Astrocyte of the spinal cord (primary cell): Measurements from ENCODE around the gene TP53I13.

Source experiments
- DNase-seq: peaks from one replicate; pipeline ENCODE4 v3.0.0; 2011; ENCODE audit warnings: low read depth, low spot score
- H3K4me3 ChIP-seq: 2 replicates; pipeline ENCODE4 v1.5.1; 2011; ENCODE audit warnings: low read depth, mild to moderate bottlenecking, low read length, moderate library complexity
- in situ Hi-C: cut with HindIII; loops from 2 replicates; pipeline ENCODE4 v1.10.0; 2017; ENCODE audit warnings: low sequenced_read_pairs
- TF ChIP-seq, protein P1 (sequence below): IDR thresholded peaks from 2 replicates; pipeline ENCODE4 v1.5.1; 2012; ENCODE audit warnings: low read depth, mild to moderate bottlenecking, low read length, inconsistent platforms

Gene TP53I13

DNA sequence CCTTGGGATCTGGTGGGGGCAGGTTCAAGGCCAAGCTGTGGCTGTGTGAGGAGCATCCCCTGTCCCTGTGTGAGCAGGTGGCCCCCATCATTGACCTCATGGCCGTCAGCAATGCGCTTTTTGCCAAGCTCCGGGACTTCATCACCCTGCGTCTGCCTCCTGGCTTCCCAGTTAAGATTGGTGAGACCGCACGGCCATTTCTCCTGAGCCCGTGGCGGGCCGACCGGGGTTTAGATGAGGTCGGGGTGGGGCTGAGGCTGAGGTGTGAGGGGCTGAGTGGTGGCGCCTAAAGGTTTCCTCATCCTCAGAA, 43.5 kb downstream of the TP53I13 start:
- no peak overlapping the region for H3K4me3 ChIP-seq
- TF ChIP-seq, protein P1, sequence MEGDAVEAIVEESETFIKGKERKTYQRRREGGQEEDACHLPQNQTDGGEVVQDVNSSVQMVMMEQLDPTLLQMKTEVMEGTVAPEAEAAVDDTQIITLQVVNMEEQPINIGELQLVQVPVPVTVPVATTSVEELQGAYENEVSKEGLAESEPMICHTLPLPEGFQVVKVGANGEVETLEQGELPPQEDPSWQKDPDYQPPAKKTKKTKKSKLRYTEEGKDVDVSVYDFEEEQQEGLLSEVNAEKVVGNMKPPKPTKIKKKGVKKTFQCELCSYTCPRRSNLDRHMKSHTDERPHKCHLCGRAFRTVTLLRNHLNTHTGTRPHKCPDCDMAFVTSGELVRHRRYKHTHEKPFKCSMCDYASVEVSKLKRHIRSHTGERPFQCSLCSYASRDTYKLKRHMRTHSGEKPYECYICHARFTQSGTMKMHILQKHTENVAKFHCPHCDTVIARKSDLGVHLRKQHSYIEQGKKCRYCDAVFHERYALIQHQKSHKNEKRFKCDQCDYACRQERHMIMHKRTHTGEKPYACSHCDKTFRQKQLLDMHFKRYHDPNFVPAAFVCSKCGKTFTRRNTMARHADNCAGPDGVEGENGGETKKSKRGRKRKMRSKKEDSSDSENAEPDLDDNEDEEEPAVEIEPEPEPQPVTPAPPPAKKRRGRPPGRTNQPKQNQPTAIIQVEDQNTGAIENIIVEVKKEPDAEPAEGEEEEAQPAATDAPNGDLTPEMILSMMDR = no peak
- in situ Hi-C loops = no loop called here
- DNase-seq = no peak

GRCh38 chr17:29612404-29613280, 44.1 kb downstream of the TP53I13 start:
- DNase-seq = no peak
- no peak overlapping the region for H3K4me3 ChIP-seq
- TF ChIP-seq, protein P1 = no peak
- in situ Hi-C loops = no loop called here

DNA sequence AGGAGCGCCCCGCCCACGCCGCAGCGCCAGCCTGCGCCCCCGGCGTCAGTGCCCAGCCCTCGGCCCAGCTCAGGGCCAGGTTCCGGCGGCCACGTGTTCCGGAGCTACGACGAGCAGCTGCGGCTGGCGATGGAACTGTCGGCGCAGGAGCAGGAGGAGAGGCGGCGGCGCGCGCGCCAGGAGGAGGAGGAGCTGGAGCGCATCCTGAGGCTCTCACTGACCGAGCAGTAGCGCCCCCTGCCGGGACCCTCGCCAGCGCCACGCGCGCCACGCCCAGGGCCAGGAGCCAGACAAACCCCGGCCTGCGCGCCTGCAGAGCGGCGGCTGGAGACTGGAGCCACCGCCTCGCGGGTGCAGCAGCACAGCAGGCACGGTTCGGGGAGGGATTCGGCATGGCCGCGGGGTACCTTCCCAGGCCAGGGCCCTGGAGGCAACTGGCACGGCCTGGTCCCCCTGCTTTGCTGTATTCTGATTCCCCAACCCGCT, 44.9 kb downstream of the TP53I13 start:
- peak; percentile 86 for DNase-seq
- in situ Hi-C loops = no loop called here
- no peak overlapping the region for H3K4me3 ChIP-seq
- TF ChIP-seq, protein P1 = peak; percentile 70

DNA sequence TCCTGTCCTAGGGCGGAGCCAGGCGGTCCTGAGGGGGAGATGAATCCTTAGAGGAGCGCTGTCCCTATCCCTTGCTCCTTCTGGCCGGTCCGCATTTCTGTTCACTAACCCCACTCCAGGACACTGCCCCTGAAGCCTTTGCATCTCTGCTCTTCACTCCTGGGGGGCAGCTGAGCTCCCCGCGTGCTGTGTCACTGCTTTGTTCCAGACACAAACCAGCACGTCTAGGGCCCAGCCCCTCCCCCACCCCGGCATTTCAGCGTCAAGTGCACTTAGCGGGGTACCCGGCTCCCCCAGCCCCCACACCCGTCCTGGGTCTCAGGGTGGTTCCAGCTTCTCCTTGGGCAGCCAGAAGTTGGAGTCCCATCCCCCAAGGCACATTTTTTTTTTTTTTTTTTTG, 45.4 kb downstream of the TP53I13 start:
- in situ Hi-C loops = no loop called here
- H3K4me3 ChIP-seq = no peak overlapping the region
- no peak for DNase-seq
- TF ChIP-seq, protein P1 = no peak

DNA sequence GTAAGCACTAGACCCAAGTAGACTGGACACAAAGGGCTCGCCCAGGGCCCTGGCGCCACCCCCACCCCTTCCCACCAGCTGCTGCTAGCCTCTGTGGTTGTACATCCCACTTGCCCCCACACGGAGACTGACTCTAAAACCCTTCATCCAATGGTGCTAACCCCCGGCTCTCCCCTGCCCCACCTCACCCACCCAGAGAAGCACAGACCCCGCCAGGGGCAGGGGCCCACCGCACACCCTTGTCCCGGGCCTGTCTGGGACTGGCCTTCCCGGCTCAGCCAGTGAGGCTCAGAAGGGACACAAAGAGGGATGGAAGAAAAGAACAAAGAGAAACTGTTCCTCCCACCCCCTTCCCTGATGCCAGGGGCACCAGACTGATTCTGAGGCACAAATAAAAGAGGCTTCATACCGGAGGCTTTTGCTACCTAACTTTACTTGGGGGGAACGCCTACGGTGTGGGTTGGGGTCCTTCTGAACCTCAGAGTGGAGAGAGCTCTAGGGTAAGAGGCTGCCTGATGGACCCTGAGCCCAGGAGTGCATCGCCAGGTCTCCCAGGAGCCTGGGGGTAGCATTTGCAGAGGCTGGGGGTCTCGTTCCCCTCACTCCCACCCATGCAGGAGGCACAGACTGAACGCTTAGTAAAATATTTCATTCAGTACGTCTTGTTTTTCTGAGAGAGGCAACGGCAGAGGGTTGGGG, 46.0 kb downstream of the TP53I13 start:
- TF ChIP-seq, protein P1 = no peak
- in situ Hi-C loops = no loop called here
- H3K4me3 ChIP-seq = no peak overlapping the region
- no peak for DNase-seq

DNA sequence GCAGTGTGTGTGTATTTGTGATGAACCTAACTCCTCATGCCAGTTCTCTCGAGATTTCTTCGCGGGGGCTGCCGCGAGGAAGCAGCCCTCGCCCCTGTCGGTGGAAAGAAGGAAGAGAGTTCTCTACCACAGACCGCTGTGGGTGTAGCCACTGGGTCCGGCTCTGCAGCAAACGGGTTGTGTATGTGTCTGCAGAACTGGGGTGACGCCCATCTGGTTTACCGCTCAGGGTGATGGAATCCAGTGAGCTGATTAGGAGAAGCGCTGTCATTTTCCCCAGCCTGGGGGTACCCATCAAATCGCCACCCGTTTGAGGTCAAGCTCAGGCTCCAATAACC, 46.5 kb downstream of the TP53I13 start:
- no peak for DNase-seq
- in situ Hi-C loops = no loop called here
- TF ChIP-seq, protein P1 = no peak
- peak overlapping the region; percentile 26 for H3K4me3 ChIP-seq
